ENCODE data around the gene RASD2. TPM values are rescaled to one million over a fixed set of nuclear protein-coding genes. Genes with fewer than 3 reads are reported as not detected.

Gene RASD2
- total and polyA plus RNA-seq, 2 experiments from 2014 or later: 1.2 to 3.6 TPM

- no peaks in the 10 kb centered on the region for H4K20me1 ChIP-seq (replicated peaks; ENCODE audit: insufficient read depth)
- no peaks in the 10 kb centered on the region for H3K27me3 ChIP-seq (ENCODE audit: insufficient read depth)
- H2AFZ ChIP-seq: 0 out of 2 replicates have a peak overlapping the region, but pooled peaks have one; percentile 54
- no peak for DNase-seq (ENCODE audit: low spot score)
- H3K9me2 ChIP-seq (ENCODE audit: insufficient read depth): 0 out of 2 replicates have a peak, but pooled peaks cover 10% of the 10 kb centered on the region
- H3K79me2 ChIP-seq (replicated peaks; ENCODE audit: insufficient read depth): no peaks in the 10 kb centered on the region
- no peaks in the 10 kb centered on the region for H3F3A ChIP-seq (replicated peaks; ENCODE audit: low read depth)
- peaks cover 7% of the 10 kb centered on the region for H3K27me3 Mint-ChIP-seq (ENCODE audit: insufficient read depth, low read depth, poor library complexity)
- no peak for TF ChIP-seq ZNF114 (CRISPR knock-in tag; IDR thresholded peaks at IDR 0.05)
- no peak for TF ChIP-seq POLR2AphosphoS5 (IDR thresholded peaks at IDR 0.05; ENCODE audit: low read depth)
- TF ChIP-seq, protein P1, sequence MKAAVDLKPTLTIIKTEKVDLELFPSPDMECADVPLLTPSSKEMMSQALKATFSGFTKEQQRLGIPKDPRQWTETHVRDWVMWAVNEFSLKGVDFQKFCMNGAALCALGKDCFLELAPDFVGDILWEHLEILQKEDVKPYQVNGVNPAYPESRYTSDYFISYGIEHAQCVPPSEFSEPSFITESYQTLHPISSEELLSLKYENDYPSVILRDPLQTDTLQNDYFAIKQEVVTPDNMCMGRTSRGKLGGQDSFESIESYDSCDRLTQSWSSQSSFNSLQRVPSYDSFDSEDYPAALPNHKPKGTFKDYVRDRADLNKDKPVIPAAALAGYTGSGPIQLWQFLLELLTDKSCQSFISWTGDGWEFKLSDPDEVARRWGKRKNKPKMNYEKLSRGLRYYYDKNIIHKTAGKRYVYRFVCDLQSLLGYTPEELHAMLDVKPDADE (IDR thresholded peaks at IDR 0.05): no peak
- TF ChIP-seq CTCF (conservative IDR thresholded peaks at IDR 0.05; ENCODE audit: low read depth in 2 of 2): no peak
- no peak for TF ChIP-seq NANOG (IDR thresholded peaks at IDR 0.05; ENCODE audit: borderline replicate concordance)
- TF ChIP-seq CREB1 (CRISPR knock-in tag; IDR thresholded peaks at IDR 0.05; ENCODE audit: low read depth): no peak
- TF ChIP-seq, protein P2, sequence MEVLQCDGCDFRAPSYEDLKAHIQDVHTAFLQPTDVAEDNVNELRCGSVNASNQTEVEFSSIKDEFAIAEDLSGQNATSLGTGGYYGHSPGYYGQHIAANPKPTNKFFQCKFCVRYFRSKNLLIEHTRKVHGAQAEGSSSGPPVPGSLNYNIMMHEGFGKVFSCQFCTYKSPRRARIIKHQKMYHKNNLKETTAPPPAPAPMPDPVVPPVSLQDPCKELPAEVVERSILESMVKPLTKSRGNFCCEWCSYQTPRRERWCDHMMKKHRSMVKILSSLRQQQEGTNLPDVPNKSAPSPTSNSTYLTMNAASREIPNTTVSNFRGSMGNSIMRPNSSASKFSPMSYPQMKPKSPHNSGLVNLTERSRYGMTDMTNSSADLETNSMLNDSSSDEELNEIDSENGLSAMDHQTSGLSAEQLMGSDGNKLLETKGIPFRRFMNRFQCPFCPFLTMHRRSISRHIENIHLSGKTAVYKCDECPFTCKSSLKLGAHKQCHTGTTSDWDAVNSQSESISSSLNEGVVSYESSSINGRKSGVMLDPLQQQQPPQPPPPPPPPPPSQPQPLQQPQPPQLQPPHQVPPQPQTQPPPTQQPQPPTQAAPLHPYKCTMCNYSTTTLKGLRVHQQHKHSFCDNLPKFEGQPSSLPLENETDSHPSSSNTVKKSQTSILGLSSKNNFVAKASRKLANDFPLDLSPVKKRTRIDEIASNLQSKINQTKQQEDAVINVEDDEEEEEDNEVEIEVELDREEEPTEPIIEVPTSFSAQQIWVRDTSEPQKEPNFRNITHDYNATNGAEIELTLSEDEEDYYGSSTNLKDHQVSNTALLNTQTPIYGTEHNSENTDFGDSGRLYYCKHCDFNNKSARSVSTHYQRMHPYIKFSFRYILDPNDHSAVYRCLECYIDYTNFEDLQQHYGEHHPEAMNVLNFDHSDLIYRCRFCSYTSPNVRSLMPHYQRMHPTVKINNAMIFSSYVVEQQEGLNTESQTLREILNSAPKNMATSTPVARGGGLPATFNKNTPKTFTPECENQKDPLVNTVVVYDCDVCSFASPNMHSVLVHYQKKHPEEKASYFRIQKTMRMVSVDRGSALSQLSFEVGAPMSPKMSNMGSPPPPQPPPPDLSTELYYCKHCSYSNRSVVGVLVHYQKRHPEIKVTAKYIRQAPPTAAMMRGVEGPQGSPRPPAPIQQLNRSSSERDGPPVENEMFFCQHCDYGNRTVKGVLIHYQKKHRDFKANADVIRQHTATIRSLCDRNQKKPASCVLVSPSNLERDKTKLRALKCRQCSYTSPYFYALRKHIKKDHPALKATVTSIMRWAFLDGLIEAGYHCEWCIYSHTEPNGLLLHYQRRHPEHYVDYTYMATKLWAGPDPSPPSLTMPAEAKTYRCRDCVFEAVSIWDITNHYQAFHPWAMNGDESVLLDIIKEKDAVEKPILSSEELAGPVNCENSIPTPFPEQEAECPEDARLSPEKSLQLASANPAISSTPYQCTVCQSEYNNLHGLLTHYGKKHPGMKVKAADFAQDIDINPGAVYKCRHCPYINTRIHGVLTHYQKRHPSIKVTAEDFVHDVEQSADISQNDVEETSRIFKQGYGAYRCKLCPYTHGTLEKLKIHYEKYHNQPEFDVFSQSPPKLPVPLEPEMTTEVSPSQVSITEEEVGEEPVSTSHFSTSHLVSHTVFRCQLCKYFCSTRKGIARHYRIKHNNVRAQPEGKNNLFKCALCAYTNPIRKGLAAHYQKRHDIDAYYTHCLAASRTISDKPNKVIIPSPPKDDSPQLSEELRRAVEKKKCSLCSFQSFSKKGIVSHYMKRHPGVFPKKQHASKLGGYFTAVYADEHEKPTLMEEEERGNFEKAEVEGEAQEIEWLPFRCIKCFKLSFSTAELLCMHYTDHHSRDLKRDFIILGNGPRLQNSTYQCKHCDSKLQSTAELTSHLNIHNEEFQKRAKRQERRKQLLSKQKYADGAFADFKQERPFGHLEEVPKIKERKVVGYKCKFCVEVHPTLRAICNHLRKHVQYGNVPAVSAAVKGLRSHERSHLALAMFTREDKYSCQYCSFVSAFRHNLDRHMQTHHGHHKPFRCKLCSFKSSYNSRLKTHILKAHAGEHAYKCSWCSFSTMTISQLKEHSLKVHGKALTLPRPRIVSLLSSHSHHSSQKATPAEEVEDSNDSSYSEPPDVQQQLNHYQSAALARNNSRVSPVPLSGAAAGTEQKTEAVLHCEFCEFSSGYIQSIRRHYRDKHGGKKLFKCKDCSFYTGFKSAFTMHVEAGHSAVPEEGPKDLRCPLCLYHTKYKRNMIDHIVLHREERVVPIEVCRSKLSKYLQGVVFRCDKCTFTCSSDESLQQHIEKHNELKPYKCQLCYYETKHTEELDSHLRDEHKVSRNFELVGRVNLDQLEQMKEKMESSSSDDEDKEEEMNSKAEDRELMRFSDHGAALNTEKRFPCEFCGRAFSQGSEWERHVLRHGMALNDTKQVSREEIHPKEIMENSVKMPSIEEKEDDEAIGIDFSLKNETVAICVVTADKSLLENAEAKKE (CRISPR knock-in tag; IDR thresholded peaks at IDR 0.05): no peak
- TF ChIP-seq ZNF331 (CRISPR knock-in tag; IDR thresholded peaks at IDR 0.05; ENCODE audit: low read depth): no peak
- no peak for TF ChIP-seq EZH2 (IDR thresholded peaks at IDR 0.05; ENCODE audit: low read depth, unreplicated experiment)
- TF ChIP-seq REST (IDR thresholded peaks at IDR 0.05; ENCODE audit: unreplicated experiment): no peak
- no peak for TF ChIP-seq STAT1 (IDR thresholded peaks at IDR 0.05; ENCODE audit: unreplicated experiment)
- H3K9me3 Mint-ChIP-seq: no peaks in the 10 kb centered on the region
- ATAC-seq: no peak
- no peak overlapping the region for H3K4me3 Mint-ChIP-seq
- H3K27ac ChIP-seq (ENCODE audit: low read depth): no peak overlapping the region
- no peaks in the 10 kb centered on the region for H3K36me3 ChIP-seq (ENCODE audit: insufficient read depth)
- H3K4me2 ChIP-seq: no peak overlapping the region
- H3K36me3 Mint-ChIP-seq (ENCODE audit: low read depth): no peaks in the 10 kb centered on the region
- H3K4me3 ChIP-seq: no peak overlapping the region
- H3K4me1 ChIP-seq (ENCODE audit: insufficient read depth): peaks cover 27% of the 10 kb centered on the region
- H3K27ac Mint-ChIP-seq: no peak overlapping the region
- peaks cover 21% of the 10 kb centered on the region for H3K4me1 Mint-ChIP-seq
Observed at GRCh38 chr22:35509451-35509850, 31.2 kb upstream of the RASD2 start.

Measured in GM23338 (cell line).